H1 (cell line): ENCODE results near the gene PTGER3. TPM values are rescaled to one million over a fixed set of nuclear protein-coding genes. Genes with fewer than 3 reads are reported as not detected.

Experiments used
- CTCF ChIA-PET: fragments of 300-600 bp; sonication (Branson Sonifier 250); formaldehyde crosslinking; loops from one replicate; lab custom pipeline; 2021; ENCODE audit not compliant: partially characterized antibody; lab: Charles Lee
- POLR2A ChIA-PET: fragments of 300-600 bp; sonication (Branson Sonifier 250); formaldehyde crosslinking; loops from one replicate; lab custom pipeline; 2021; ENCODE audit warnings: inconsistent platforms; ENCODE audit not compliant: partially characterized antibody; lab: Charles Lee
- DNase-seq, 2 experiments: peaks; one replicate each; pipeline versions ENCODE4 v3.0.0 to v3.0.0-alpha.2; 2010 to 2022; ENCODE audit warnings: low spot score in 2 of 2, low read depth in 1 of 2, mixed read lengths in 1 of 2
- FAIRE-seq: peaks from 2 replicates; lab custom pipeline; 2011; peaks lifted over from hg19 to GRCh38; lab: Jason Lieb, UNC
- H2AFZ ChIP-seq: 2 replicates; pipeline ENCODE4 v1.8.1; 2012; ENCODE audit warnings: low read length, inconsistent platforms
- H2AK5ac ChIP-seq: 2 replicates; pipeline ENCODE4 v1.6.1; 2013; ENCODE audit warnings: low read depth, low read length
- H2BK120ac ChIP-seq: replicated peaks from 2 replicates; pipeline ENCODE3; 2013; ENCODE audit warnings: low read depth, low read length, inconsistent platforms
- H2BK12ac ChIP-seq: 2 replicates; pipeline ENCODE4 v1.6.1; 2013; ENCODE audit warnings: low read depth, low read length
- H2BK15ac ChIP-seq: 2 replicates; pipeline ENCODE4 v1.6.1; 2013; ENCODE audit warnings: low read length
- H2BK20ac ChIP-seq: 2 replicates; pipeline ENCODE4 v1.6.1; 2013; ENCODE audit warnings: low read length
- H2BK5ac ChIP-seq: 2 replicates; pipeline ENCODE4 v1.6.1; 2013; ENCODE audit warnings: low read depth, low read length
- H3K14ac ChIP-seq: 2 replicates; pipeline ENCODE4 v1.6.1; 2013; ENCODE audit warnings: inconsistent platforms; ENCODE audit not compliant: insufficient read length
- H3K18ac ChIP-seq: 2 replicates; pipeline ENCODE4 v1.6.1; 2013; ENCODE audit warnings: low read length; ENCODE audit errors: extremely low read depth
- H3K23ac ChIP-seq: 2 replicates; pipeline ENCODE4 v1.6.1; 2013; ENCODE audit warnings: inconsistent platforms; ENCODE audit not compliant: insufficient read length
- H3K23me2 ChIP-seq: 2 replicates; pipeline ENCODE4 v1.6.1; 2013; ENCODE audit warnings: low read depth, low read length
- H3K27ac ChIP-seq: 2 replicates; pipeline ENCODE4 v1.6.1; 2011; ENCODE audit warnings: low read depth, low read length, inconsistent platforms
- H3K27me3 ChIP-seq, 4 experiments: replicated peaks in 1 of 4; 1 replicate in 1 of 4; 2 replicates in 3 of 4; pipeline versions ENCODE4 v1.6.1 to v1.8.1; 2011 to 2013; ENCODE audit warnings: low read length in 3 of 4, mild to moderate bottlenecking in 3 of 4, inconsistent platforms in 2 of 4, mixed read lengths in 2 of 4, moderate library complexity in 1 of 4; ENCODE audit not compliant: control insufficient read depth in 3 of 4, insufficient read depth in 3 of 4; ENCODE audit errors: extremely low read depth in 1 of 4
- H3K36me3 ChIP-seq, 4 experiments: 2 replicates each; pipeline versions ENCODE4 v1.6.1 to v1.8.1; 2011 to 2013; ENCODE audit warnings: mild to moderate bottlenecking in 4 of 4, low read length in 3 of 4, moderate library complexity in 2 of 4, control low read depth in 1 of 4, inconsistent platforms in 1 of 4; ENCODE audit not compliant: insufficient read depth in 4 of 4, control insufficient read depth in 2 of 4
- H3K4ac ChIP-seq: replicated peaks from 2 replicates; pipeline ENCODE3; 2013; ENCODE audit warnings: low read length, low read depth, mixed read lengths, inconsistent platforms; ENCODE audit not compliant: insufficient read length
- H3K4me1 ChIP-seq, 4 experiments: replicated peaks in 1 of 4; 1 replicate in 1 of 4; 2 replicates in 3 of 4; pipeline versions ENCODE4 v1.6.1 to v1.8.1; 2011 to 2013; ENCODE audit warnings: low read length in 3 of 4, inconsistent platforms in 2 of 4, mixed read lengths in 1 of 4; ENCODE audit not compliant: insufficient read depth in 4 of 4, control insufficient read depth in 3 of 4
- H3K4me2 ChIP-seq, 2 experiments: 2 replicates each; pipeline versions ENCODE4 v1.6.1 to v1.8.1; 2011 to 2013; ENCODE audit warnings: low read depth in 2 of 2, low read length in 2 of 2, control low read depth in 1 of 2, inconsistent platforms in 1 of 2, mild to moderate bottlenecking in 1 of 2; ENCODE audit not compliant: insufficient read depth in 1 of 2
- H3K4me3 ChIP-seq, 4 experiments: fragments of 200-600, 300-600 bp in 1 of 4; sonication (generic), shearing (Covaris generic), sonication (Bioruptor Twin) in 1 of 4; 2 replicates each; pipeline versions ENCODE4 v1.5.1 to v1.8.1; 2011 to 2016; ENCODE audit warnings: low read length in 4 of 4, low read depth in 3 of 4, control low read depth in 2 of 4, inconsistent platforms in 2 of 4, mild to moderate bottlenecking in 2 of 4, mixed read lengths in 1 of 4, moderate library complexity in 1 of 4; ENCODE audit not compliant: insufficient read depth in 2 of 4; ENCODE audit errors: extremely low read depth in 1 of 4
- H3K56ac ChIP-seq: replicated peaks from 2 replicates; pipeline ENCODE3; 2013; ENCODE audit warnings: low read depth, mild to moderate bottlenecking, mixed read lengths, low read length, inconsistent platforms; ENCODE audit not compliant: insufficient read length
- H3K79me1 ChIP-seq: 2 replicates; pipeline ENCODE4 v1.6.1; 2013; ENCODE audit warnings: low read depth, low read length, control low read depth
- H3K79me2 ChIP-seq, 2 experiments: 2 replicates each; pipeline versions ENCODE4 v1.6.1 to v1.8.1; 2012 to 2013; ENCODE audit warnings: low read length in 2 of 2, mild to moderate bottlenecking in 2 of 2, inconsistent platforms in 1 of 2; ENCODE audit not compliant: insufficient read depth in 2 of 2, control insufficient read depth in 1 of 2
- H3K9ac ChIP-seq, 4 experiments: replicated peaks in 1 of 4; 1 replicate in 1 of 4; 2 replicates in 3 of 4; pipeline versions ENCODE4 v1.6.1 to v1.8.1; 2011 to 2013; ENCODE audit warnings: low read depth in 3 of 4, low read length in 3 of 4, control low read depth in 2 of 4, mild to moderate bottlenecking in 2 of 4, moderate library complexity in 2 of 4, inconsistent platforms in 1 of 4; ENCODE audit errors: extremely low read depth in 1 of 4
- H3K9me3 ChIP-seq, 2 experiments: 2 replicates each; pipeline versions ENCODE4 v1.6.1 to v1.8.1; 2012 to 2013; ENCODE audit warnings: mild to moderate bottlenecking in 2 of 2, moderate library complexity in 2 of 2, control low read depth in 1 of 2, inconsistent platforms in 1 of 2, low read depth in 1 of 2, low read length in 1 of 2, mixed read lengths in 1 of 2; ENCODE audit not compliant: insufficient read depth in 2 of 2
- H4K20me1 ChIP-seq, 2 experiments: replicated peaks in 1 of 2; 2 replicates each; pipeline versions ENCODE3 to v1.8.1; 2011 to 2013; ENCODE audit warnings: inconsistent platforms in 2 of 2, low read length in 2 of 2, mild to moderate bottlenecking in 1 of 2; ENCODE audit not compliant: insufficient read depth in 2 of 2, control insufficient read depth in 1 of 2
- H4K5ac ChIP-seq: 2 replicates; pipeline ENCODE4 v1.6.1; 2013; ENCODE audit warnings: low read length, low read depth, mixed read lengths, inconsistent platforms; ENCODE audit not compliant: insufficient read length
- H4K8ac ChIP-seq: 2 replicates; pipeline ENCODE4 v1.8.0; 2013; ENCODE audit warnings: mild to moderate bottlenecking, moderate library complexity, low read length, inconsistent platforms; ENCODE audit not compliant: insufficient read depth; ENCODE audit errors: extremely low read depth
- H4K91ac ChIP-seq: replicated peaks from 2 replicates; pipeline ENCODE3; 2013; ENCODE audit warnings: low read length, mixed read lengths, inconsistent platforms; ENCODE audit not compliant: insufficient read length
- CBX8 ChIP-seq: fragments of 300-800, 300-1000 bp; sonication (generic); IDR thresholded peaks from 2 replicates; pipeline ENCODE4 v1.7.1; 2016; ENCODE audit warnings: low read depth, low read length, borderline replicate concordance
- CHD2 ChIP-seq: IDR thresholded peaks from 2 replicates; pipeline ENCODE4 v1.6.1; 2012; ENCODE audit warnings: low read length, improper control_type of control experiment
- CTCF ChIP-seq, 3 experiments: IDR thresholded peaks; 1 replicate in 2 of 3; 2 replicates in 1 of 3; pipeline versions ENCODE4 v1.5.1 to v1.6.1; 2011; ENCODE audit warnings: low read length in 3 of 3, mild to moderate bottlenecking in 3 of 3, inconsistent platforms in 2 of 3, low read depth in 1 of 3, moderate library complexity in 1 of 3; ENCODE audit not compliant: insufficient read depth in 1 of 3; ENCODE audit errors: control extremely low read depth in 1 of 3
- EGR1 ChIP-seq: IDR thresholded peaks from 2 replicates; pipeline ENCODE4 v1.6.1; 2011; ENCODE audit warnings: low read depth, low read length, borderline replicate concordance
- EZH2 ChIP-seq: fragments of 200-600 bp; sonication (generic); IDR thresholded peaks from 2 replicates; pipeline ENCODE4 v1.7.1; 2012; ENCODE audit warnings: low read depth, mild to moderate bottlenecking, moderate library complexity, low read length, inconsistent platforms; ENCODE audit not compliant: severe bottlenecking
- MAX ChIP-seq: IDR thresholded peaks from 2 replicates; pipeline ENCODE4 v1.6.1; 2012; ENCODE audit warnings: inconsistent platforms
- NRF1 ChIP-seq: IDR thresholded peaks from 2 replicates; pipeline ENCODE4 v1.6.1; 2011; ENCODE audit warnings: mild to moderate bottlenecking, low read depth, low read length, improper control_type of control experiment
- RBBP5 ChIP-seq: IDR thresholded peaks from 2 replicates; pipeline ENCODE4 v1.7.1; 2012; ENCODE audit warnings: low read depth, mild to moderate bottlenecking, inconsistent platforms, low read length, moderate library complexity, borderline replicate concordance
- SIRT6 ChIP-seq: IDR thresholded peaks from one replicate; pipeline ENCODE4 v1.7.1; 2012; ENCODE audit warnings: low read length, inconsistent platforms
- SP1 ChIP-seq: IDR thresholded peaks from 2 replicates; pipeline ENCODE4 v1.6.1; 2011; ENCODE audit warnings: low read depth, low read length
- SP2 ChIP-seq: IDR thresholded peaks from 2 replicates; pipeline ENCODE4 v1.6.1; 2012; ENCODE audit warnings: mild to moderate bottlenecking, low read length, inconsistent platforms
- SRF ChIP-seq: IDR thresholded peaks from 2 replicates; pipeline ENCODE4 v1.6.1; 2011; ENCODE audit warnings: mild to moderate bottlenecking, low read depth, low read length, moderate library complexity
- YY1 ChIP-seq: IDR thresholded peaks from 2 replicates; pipeline ENCODE4 v1.6.1; 2011; ENCODE audit warnings: low read depth, mild to moderate bottlenecking, low read length
- WGBS, 2 experiments: shearing (Covaris generic) in 1 of 2; methylation state at CpG; one replicate each; pipeline versions ENCODE4 v1.1.6 to v1.1.7; 2013 to 2015; ENCODE audit warnings: low lambda C conversion rate in 2 of 2, mixed read lengths in 2 of 2, inconsistent platforms in 1 of 2, low coverage in 1 of 2, missing lambda C conversion rate in 1 of 2; ENCODE audit not compliant: insufficient replicate concordance in 2 of 2, insufficient coverage in 1 of 2, insufficient read length in 1 of 2; ENCODE audit errors: extremely low coverage in 1 of 2, missing lambda C conversion rate in 1 of 2; 5-methylcytosine and 5-hydroxymethylcytosine counted together
- polyA plus RNA-seq, 7 experiments: library from polyadenylated mRNA; depleted of rRNA in 3 of 7; stranded (reverse) in 5 of 7; unstranded in 2 of 7; fragments of >200 nt in 5 of 7; fragments of 200-250 nt in 2 of 7; gene quantifications; 1 replicate in 5 of 7; 2 replicates in 1 of 7; 4 replicates in 1 of 7; pipeline versions ENCODE4 v1.2.1 to v1.2.3, GENCODE V29; 2011 to 2013; ENCODE audit warnings: missing spikeins in 2 of 7, mixed read lengths in 2 of 7
- total RNA-seq: library from RNA; stranded (reverse); fragmentation: NEBNext Ultra II Directional; extraction: Animal tissue kit (Norgen Biotek cat#: 25700); gene quantifications from 2 replicates; pipeline ENCODE4 v1.2.1, GENCODE V29; 2021

The PTGER3 gene
- total and polyA plus RNA-seq, 2 of the 8 experiments (the other 6 are each of a cell fraction or from before 2014, with no cell fraction given): 0.38 to 0.82 TPM

GRCh38 chr1:70979881-70980280 lies 67.7 kb downstream of the PTGER3 start:
- no peak overlapping the region for H2AK5ac ChIP-seq
- no peak overlapping the region for H2BK120ac ChIP-seq
- no peak overlapping the region for H2BK20ac ChIP-seq
- H3K9me3 ChIP-seq: no peaks in the 10 kb centered on the region
- no peak overlapping the region for H3K23ac ChIP-seq
- no peaks in the 10 kb centered on the region for H3K79me2 ChIP-seq
- H3K27ac ChIP-seq: no peak overlapping the region
- H2BK15ac ChIP-seq: no peak overlapping the region
- ChIA-PET CTCF (interaction anchor here (1.1 to 5.3 kb wide), 5 partner anchors 9 to 34 kb away, joined by 3 to 44 read pairs (median 5); no protein-coding TSS in a partner anchor), POLR2A (no interaction called here)
- H3K27me3 ChIP-seq: no peaks in the 10 kb centered on the region
- H2BK12ac ChIP-seq: no peak overlapping the region
- no peak overlapping the region for H3K9ac ChIP-seq
- 86% methylated on average over 2 of the region's 2 CpGs; no CpG with 5 or more reads in 1 of the 2 experiments for WGBS, 2 experiments
- no peak overlapping the region for H3K4me2 ChIP-seq
- no peak overlapping the region for H3K4me3 ChIP-seq
- no peaks in the 10 kb centered on the region for H3K23me2 ChIP-seq
- no peak overlapping the region for H3K18ac ChIP-seq
- H3K56ac ChIP-seq: no peak overlapping the region
- H3K4ac ChIP-seq: no peak overlapping the region
- H3K79me1 ChIP-seq: no peaks in the 10 kb centered on the region
- H4K20me1 ChIP-seq: no peaks in the 10 kb centered on the region
- no peak overlapping the region for H3K14ac ChIP-seq
- H4K5ac ChIP-seq: no peak overlapping the region
- H3K4me1 ChIP-seq: no peaks in the 10 kb centered on the region
- H4K91ac ChIP-seq: no peak overlapping the region
- no peak overlapping the region for H2BK5ac ChIP-seq
- FAIRE-seq (no peak), DNase-seq (no peak)
- H2AFZ ChIP-seq: no peak overlapping the region
- H3K36me3 ChIP-seq: no peaks in the 10 kb centered on the region
- H4K8ac ChIP-seq: no peak overlapping the region
- TF ChIP-seq RBBP5: no peak
- TF ChIP-seq CHD2: no peak
- no peak for TF ChIP-seq CTCF (IDR thresholded peaks at IDR 0.05; ENCODE audit: control extremely low read depth in 1 of 3, insufficient read depth in 1 of 3, low read depth in 1 of 3, low read length in 3 of 3)
- TF ChIP-seq SP2: no peak
- TF ChIP-seq CBX8: no peak
- no peak for TF ChIP-seq YY1
- no peak for TF ChIP-seq EZH2
- TF ChIP-seq SRF: no peak
- no peak for TF ChIP-seq EGR1
- TF ChIP-seq NRF1: no peak
- TF ChIP-seq SIRT6: no peak
- no peak for TF ChIP-seq SP1
- TF ChIP-seq MAX: no peak
